SU-DHL-6 (cell line): ENCODE measurements around the gene MAN1B1.

Experiments
- H2AFZ ChIP-seq: fragments of 200-600 bp; sonication (generic); 2 replicates; pipeline ENCODE4 v1.6.1; 2014; ENCODE audit warnings: low read depth, mild to moderate bottlenecking, moderate library complexity, mixed read lengths, antibody characterized with exemption, low read length; ENCODE audit not compliant: severe bottlenecking
- H3F3A ChIP-seq: fragments of 200-600 bp; shearing (Covaris generic); 2 replicates; pipeline ENCODE4 v1.6.0; 2016; ENCODE audit warnings: antibody characterized with exemption, mild to moderate bottlenecking; ENCODE audit not compliant: insufficient read depth
- H3K27ac ChIP-seq: fragments of 200-600 bp; sonication (generic); 2 replicates; pipeline ENCODE4 v1.5.1; 2016; ENCODE audit warnings: low read depth, mild to moderate bottlenecking, low read length, moderate library complexity, mixed read lengths
- H3K27me3 ChIP-seq: fragments of 200-600 bp; sonication (generic), shearing (Covaris generic); 2 replicates; pipeline ENCODE4 v1.6.0; 2014; ENCODE audit warnings: mild to moderate bottlenecking, low read length
- H3K36me3 ChIP-seq: fragments of 200-600 bp; sonication (generic); 2 replicates; pipeline ENCODE4 v1.6.1; 2014; ENCODE audit warnings: mild to moderate bottlenecking, low read length, mixed read lengths
- H3K4me2 ChIP-seq: fragments of 300-600, 200-600 bp; shearing (Covaris generic), sonication (generic); 2 replicates; pipeline ENCODE4 v1.6.0; 2014; ENCODE audit warnings: low read length, low read depth, mild to moderate bottlenecking; ENCODE audit not compliant: poor library complexity, severe bottlenecking
- H3K4me3 ChIP-seq: fragments of 200-600 bp; sonication (generic); 2 replicates; pipeline ENCODE4 v1.5.1; 2014; ENCODE audit warnings: antibody characterized with exemption, low read length, mild to moderate bottlenecking, mixed read lengths; ENCODE audit not compliant: insufficient read depth, poor library complexity, severe bottlenecking
- H3K79me2 ChIP-seq: fragments of 200-600 bp; sonication (generic); 2 replicates; pipeline ENCODE4 v1.6.1; 2014; ENCODE audit warnings: mild to moderate bottlenecking, low read length, moderate library complexity; ENCODE audit not compliant: insufficient read depth
- H3K9ac ChIP-seq: fragments of 200-600 bp; sonication (generic); 2 replicates; pipeline ENCODE4 v1.7.0; 2014; ENCODE audit warnings: mild to moderate bottlenecking, low read length
- H3K9me2 ChIP-seq: fragments of 200-600 bp; sonication (generic); replicated peaks from 2 replicates; pipeline ENCODE4 v1.6.1; 2014; ENCODE audit warnings: low read length; ENCODE audit not compliant: insufficient read depth
- H3K9me3 ChIP-seq: fragments of 200-600 bp; sonication (generic); 2 replicates; pipeline ENCODE4 v1.6.1; 2014; ENCODE audit warnings: low read length, mixed read lengths; ENCODE audit not compliant: insufficient read depth
- H4K20me1 ChIP-seq: fragments of 200-600 bp; sonication (generic); 2 replicates; pipeline ENCODE4 v1.6.1; 2014; ENCODE audit warnings: low read depth, mild to moderate bottlenecking, antibody characterized with exemption, low read length, moderate library complexity, mixed read lengths
- CTCF ChIP-seq: fragments of 200-600 bp; sonication (generic); IDR thresholded peaks from one replicate; pipeline ENCODE4 v1.5.1; 2017; ENCODE audit warnings: antibody characterized with exemption, mild to moderate bottlenecking, low read length, moderate library complexity; ENCODE audit not compliant: insufficient read depth, poor library complexity, severe bottlenecking
- EZH2phosphoT487 ChIP-seq: fragments of 200-600 bp; sonication (generic), shearing (Covaris generic); conservative IDR thresholded peaks from 2 replicates; pipeline ENCODE4 v1.6.1; 2018; ENCODE audit warnings: mild to moderate bottlenecking, antibody characterized with exemption, low read length, moderate library complexity, mixed read lengths

Gene MAN1B1

GRCh38 chr9:137158625-137159024, 71.8 kb downstream of the MAN1B1 start:
- H3K9ac ChIP-seq, result no peak overlapping the region
- H3K27me3 ChIP-seq, result no peaks in the 10 kb centered on the region
- H3K4me2 ChIP-seq, result no peak overlapping the region

More at GRCh38 chr9:137158625-137159024, 71.8 kb downstream of the MAN1B1 start:
- Histone ChIP-seq H2AFZ (no peak overlapping the region), H3K79me2 (no peaks in the 10 kb centered on the region), H3K27ac (no peak overlapping the region), H3K4me3 (no peak overlapping the region), H3K9me2 (no peaks in the 10 kb centered on the region), H3F3A (no peaks in the 10 kb centered on the region), H4K20me1 (no peaks in the 10 kb centered on the region), H3K36me3 (no peaks in the 10 kb centered on the region), H3K9me3 (no peaks in the 10 kb centered on the region)
- no peak for TF ChIP-seq CTCF
- no peak for TF ChIP-seq EZH2phosphoT487
